T follicular helper cell (primary cell): Measurements from ENCODE around the gene ARMC9.
"Not testable (repeated sequence)": the region's sequence is repeated elsewhere in the genome, so short reads cannot be mapped to it uniquely, and the experiment has no call there.

ENCODE experiments used
- DNase-seq: peaks from one replicate; pipeline ENCODE4 v3.0.0-alpha.2; 2020; ENCODE audit warnings: low read depth

The ARMC9 gene

GRCh38 chr2:231343006-231343710 lies 144.7 kb downstream of the ARMC9 start:
- DNase-seq = no peak

GRCh38 chr2:231343988-231344387 lies 145.6 kb downstream of the ARMC9 start:
- DNase-seq = no peak

GRCh38 chr2:231344851-231345250 lies 146.4 kb downstream of the ARMC9 start:
- no peak for DNase-seq

- no peak for DNase-seq
These were observed 148.7 kb downstream of the ARMC9 start for GRCh38 chr2:231347081-231347480.

GRCh38 chr2:231347638-231348037 lies 149.2 kb downstream of the ARMC9 start:
- no peak for DNase-seq

GRCh38 chr2:231348173-231348572 lies 149.7 kb downstream of the ARMC9 start:
- no peak for DNase-seq

- DNase-seq = no peak
These were observed 150.4 kb downstream of the ARMC9 start for GRCh38 chr2:231348704-231349373.

- DNase-seq = not testable (repeated sequence)
These were observed 150.9 kb downstream of the ARMC9 start for GRCh38 chr2:231349374-231349735.

GRCh38 chr2:231351648-231352047 lies 153.2 kb downstream of the ARMC9 start:
- no peak for DNase-seq

- DNase-seq = no peak
These were observed 155.0 kb downstream of the ARMC9 start for GRCh38 chr2:231353469-231353868.

GRCh38 chr2:231355508-231356465 lies 157.4 kb downstream of the ARMC9 start:
- DNase-seq = no peak

- no peak for DNase-seq
These were observed 158.0 kb downstream of the ARMC9 start for GRCh38 chr2:231356466-231356844.

GRCh38 chr2:231357048-231357447 lies 158.6 kb downstream of the ARMC9 start:
- no peak for DNase-seq

GRCh38 chr2:231357931-231358330 lies 159.5 kb downstream of the ARMC9 start:
- no peak for DNase-seq

- no peak for DNase-seq
These were observed 161.0 kb downstream of the ARMC9 start for GRCh38 chr2:231359441-231359840.

GRCh38 chr2:231359948-231360347 lies 161.5 kb downstream of the ARMC9 start:
- DNase-seq = no peak

- no peak for DNase-seq
These were observed 162.0 kb downstream of the ARMC9 start for GRCh38 chr2:231360401-231360800.

GRCh38 chr2:231360881-231361371 lies 162.5 kb downstream of the ARMC9 start:
- DNase-seq = no peak

GRCh38 chr2:231361701-231362554 lies 163.5 kb downstream of the ARMC9 start:
- no peak for DNase-seq

- DNase-seq = no peak
These were observed 164.2 kb downstream of the ARMC9 start for GRCh38 chr2:231362555-231363184.

GRCh38 chr2:231364061-231364460 lies 165.6 kb downstream of the ARMC9 start:
- DNase-seq = no peak
